Left ventricle myocardium inferior (tissue), 1 donor: Measurements from ENCODE around the gene CCDC90B. TPM values are rescaled to one million over a fixed set of nuclear protein-coding genes. Genes with fewer than 3 reads are reported as not detected.

Experiments
- DNase-seq: peaks from one replicate; pipeline ENCODE4 v3.0.0-alpha.2; 2020
- H3K27ac ChIP-seq: fragments of 200-600 bp; replicated peaks from 2 replicates; pipeline ENCODE4 v1.8.0; 2021
- H3K27me3 ChIP-seq: fragments of 200-600 bp; 2 replicates; pipeline ENCODE4 v1.8.0; 2021; ENCODE audit warnings: low read depth
- H3K36me3 ChIP-seq: fragments of 200-600 bp; 2 replicates; pipeline ENCODE4 v1.8.0; 2021
- H3K4me1 ChIP-seq: fragments of 200-600 bp; 2 replicates; pipeline ENCODE4 v1.8.0; 2021
- H3K4me3 ChIP-seq: fragments of 200-600 bp; 2 replicates; pipeline ENCODE4 v1.8.0; 2021; ENCODE audit warnings: mild to moderate bottlenecking, moderate library complexity
- H3K9me3 ChIP-seq: fragments of 200-600 bp; replicated peaks from 2 replicates; pipeline ENCODE4 v1.8.0; 2021
- intact Hi-C: fragments of 100-400 bp; cut with micrococcal nuclease; formaldehyde crosslinking; loops from one replicate; pipeline ENCODE4 v1.11.0; 2022
- total RNA-seq: library from RNA; stranded (reverse); fragmentation: NEBNext Ultra II Directional; extraction: Animal tissue kit (Norgen Biotek cat#: 25700); gene quantifications from one replicate; pipeline ENCODE4 v1.2.1, GENCODE V29; 2021
- TF ChIP-seq, protein P1 (sequence below): fragments of 200-600 bp; IDR thresholded peaks from 2 replicates; pipeline ENCODE4 v1.8.0; 2021; ENCODE audit warnings: antibody characterized with exemption, mild to moderate bottlenecking, borderline replicate concordance
- donor health status: DM: no; HTN: yes; CAD: no; lungs with severe emphysema.

Gene CCDC90B
- total RNA-seq, 1 donor from 2014 or later, result 24.0 TPM

- no peaks in the 10 kb centered on the region for H3K27me3 ChIP-seq
- no peaks in the 10 kb centered on the region for H3K36me3 ChIP-seq
- TF ChIP-seq, protein P1, sequence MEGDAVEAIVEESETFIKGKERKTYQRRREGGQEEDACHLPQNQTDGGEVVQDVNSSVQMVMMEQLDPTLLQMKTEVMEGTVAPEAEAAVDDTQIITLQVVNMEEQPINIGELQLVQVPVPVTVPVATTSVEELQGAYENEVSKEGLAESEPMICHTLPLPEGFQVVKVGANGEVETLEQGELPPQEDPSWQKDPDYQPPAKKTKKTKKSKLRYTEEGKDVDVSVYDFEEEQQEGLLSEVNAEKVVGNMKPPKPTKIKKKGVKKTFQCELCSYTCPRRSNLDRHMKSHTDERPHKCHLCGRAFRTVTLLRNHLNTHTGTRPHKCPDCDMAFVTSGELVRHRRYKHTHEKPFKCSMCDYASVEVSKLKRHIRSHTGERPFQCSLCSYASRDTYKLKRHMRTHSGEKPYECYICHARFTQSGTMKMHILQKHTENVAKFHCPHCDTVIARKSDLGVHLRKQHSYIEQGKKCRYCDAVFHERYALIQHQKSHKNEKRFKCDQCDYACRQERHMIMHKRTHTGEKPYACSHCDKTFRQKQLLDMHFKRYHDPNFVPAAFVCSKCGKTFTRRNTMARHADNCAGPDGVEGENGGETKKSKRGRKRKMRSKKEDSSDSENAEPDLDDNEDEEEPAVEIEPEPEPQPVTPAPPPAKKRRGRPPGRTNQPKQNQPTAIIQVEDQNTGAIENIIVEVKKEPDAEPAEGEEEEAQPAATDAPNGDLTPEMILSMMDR, result no peak
- no peaks in the 10 kb centered on the region for H3K9me3 ChIP-seq
- H3K4me3 ChIP-seq, result no peak overlapping the region
- H3K27ac ChIP-seq, result no peak overlapping the region
- intact Hi-C loops, result no loop called here
- H3K4me1 ChIP-seq, result no peaks in the 10 kb centered on the region
- DNase-seq, result no peak
Measured at GRCh38 chr11:83222499-83222898, 63.7 kb downstream of the CCDC90B start.

GRCh38 chr11:83221694-83222093 lies 64.5 kb downstream of the CCDC90B start:
- TF ChIP-seq, protein P1, result no peak
- Histone ChIP-seq H3K4me1 (no peaks in the 10 kb centered on the region), H3K9me3 (no peaks in the 10 kb centered on the region), H3K4me3 (no peak overlapping the region), H3K27me3 (no peaks in the 10 kb centered on the region), H3K36me3 (no peaks in the 10 kb centered on the region), H3K27ac (no peak overlapping the region)
- intact Hi-C loops, result no loop called here
- DNase-seq, result no peak

- H3K27me3 ChIP-seq, result no peaks in the 10 kb centered on the region
- DNase-seq, result no peak
- H3K36me3 ChIP-seq, result no peaks in the 10 kb centered on the region
- H3K4me1 ChIP-seq, result no peaks in the 10 kb centered on the region
- TF ChIP-seq, protein P1, result no peak
- no peaks in the 10 kb centered on the region for H3K9me3 ChIP-seq
- intact Hi-C loops, result no loop called here
- no peak overlapping the region for H3K27ac ChIP-seq
- no peak overlapping the region for H3K4me3 ChIP-seq
Measured at GRCh38 chr11:83220260-83220659, 65.9 kb downstream of the CCDC90B start.

DNA sequence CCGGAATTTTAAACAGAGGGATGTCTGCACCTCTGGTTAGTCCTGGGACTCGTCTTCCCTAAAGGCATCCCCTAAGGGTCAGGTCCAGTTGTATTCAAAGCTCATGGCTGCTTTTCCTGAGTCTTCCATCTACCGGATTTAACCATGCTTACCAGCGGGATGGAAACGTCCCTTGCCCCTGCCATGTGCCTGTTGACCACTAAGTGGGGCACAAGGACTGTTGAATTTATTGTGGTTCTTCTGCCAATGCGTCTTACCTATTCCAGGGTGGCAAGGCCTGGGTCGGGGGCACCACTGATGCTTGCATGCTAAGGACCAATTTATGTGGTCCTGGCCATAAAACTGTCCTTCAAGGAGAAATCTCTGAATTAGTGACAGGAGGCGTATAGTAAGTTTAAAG lies 67.1 kb downstream of the CCDC90B start:
- Histone ChIP-seq H3K27ac (no peak overlapping the region), H3K4me3 (no peak overlapping the region), H3K4me1 (no peaks in the 10 kb centered on the region), H3K27me3 (no peaks in the 10 kb centered on the region), H3K36me3 (peaks cover 9% of the 10 kb centered on the region), H3K9me3 (no peaks in the 10 kb centered on the region)
- TF ChIP-seq, protein P1, result peak; percentile 41
- no peak for DNase-seq
- intact Hi-C loops, result no loop called here

Other genes starting within 250 kb of the CCDC90B start
- 24.7 TPM for gene RAB30, start 214.5 kb downstream of the CCDC90B start, total RNA-seq
- 25.8 TPM for gene PCF11, start 129.2 kb downstream of the CCDC90B start, total RNA-seq
- gene ANKRD42, start 92.7 kb downstream of the CCDC90B start, total RNA-seq, result 5.2 TPM